SK-N-SH treated with all-trans-retinoic acid at 6 μM for 48 hours (cell line): ENCODE results near the gene NAV3.

Experiments used
- CSDC2 ChIP-seq: fragments of 250-450 bp; sonication (Bioruptor Pico); IDR thresholded peaks from 2 replicates; pipeline ENCODE4 v1.5.0; 2020; ENCODE audit warnings: mild to moderate bottlenecking, moderate library complexity
- CSRNP3 ChIP-seq: fragments of 250-450 bp; sonication (Bioruptor Pico); IDR thresholded peaks from 2 replicates; pipeline ENCODE4 v1.5.1; 2021; ENCODE audit warnings: mild to moderate bottlenecking, moderate library complexity
- OSR1 ChIP-seq: fragments of 250-450 bp; sonication (Bioruptor Pico); IDR thresholded peaks from 2 replicates; pipeline ENCODE4 v1.8.0; 2022; ENCODE audit warnings: moderate library complexity, mild to moderate bottlenecking, inconsistent platforms
- PATZ1 ChIP-seq: fragments of 250-450 bp; sonication (Bioruptor Pico); IDR thresholded peaks from 2 replicates; pipeline ENCODE4 v1.8.0; 2020; ENCODE audit warnings: mild to moderate bottlenecking, moderate library complexity, borderline replicate concordance
- PPARA ChIP-seq: fragments of 250-450 bp; sonication (Bioruptor Pico); IDR thresholded peaks from 2 replicates; pipeline ENCODE4 v1.5.0; 2020; ENCODE audit warnings: mild to moderate bottlenecking, borderline replicate concordance
- RARB ChIP-seq: fragments of 250-450 bp; sonication (Bioruptor Pico); IDR thresholded peaks from 2 replicates; pipeline ENCODE4 v1.8.0; 2021; ENCODE audit warnings: mild to moderate bottlenecking, moderate library complexity
- SNAI2 ChIP-seq: fragments of 250-450 bp; sonication (Bioruptor Pico); IDR thresholded peaks from 2 replicates; pipeline ENCODE4 v1.5.0; 2020; ENCODE audit warnings: mild to moderate bottlenecking, moderate library complexity
- TSHZ2 ChIP-seq: fragments of 250-450 bp; sonication (Bioruptor Pico); IDR thresholded peaks from 2 replicates; pipeline ENCODE4 v1.5.0; 2020; ENCODE audit warnings: mild to moderate bottlenecking, moderate library complexity
- ZC3H10 ChIP-seq: fragments of 250-450 bp; sonication (Bioruptor Pico); IDR thresholded peaks from 2 replicates; pipeline ENCODE4 v1.5.1; 2021; ENCODE audit warnings: mild to moderate bottlenecking, moderate library complexity
- ZFP3 ChIP-seq: fragments of 250-450 bp; sonication (Bioruptor Pico); IDR thresholded peaks from 2 replicates; pipeline ENCODE4 v1.5.0; 2020; ENCODE audit warnings: mild to moderate bottlenecking, moderate library complexity
- ZNF565 ChIP-seq: fragments of 450-650 bp; formaldehyde crosslinking; conservative IDR thresholded peaks from 2 replicates; pipeline ENCODE4 v1.5.0; 2020; ENCODE audit warnings: low read depth, mild to moderate bottlenecking, moderate library complexity
- ZNF8 ChIP-seq: fragments of 450-650 bp; formaldehyde crosslinking; IDR thresholded peaks from 2 replicates; pipeline ENCODE4 v1.5.0; 2020; ENCODE audit warnings: mild to moderate bottlenecking, moderate library complexity

GRCh38 chr12:77833329-77833728 is 2.6 kb downstream of the NAV3 start:
- TF ChIP-seq ZC3H10, result no peak
- TF ChIP-seq CSRNP3 (CRISPR knock-in tag), result no peak
- TF ChIP-seq TSHZ2, result no peak
- no peak for TF ChIP-seq PATZ1 (CRISPR knock-in tag)
- TF ChIP-seq PPARA (CRISPR knock-in tag), result no peak
- TF ChIP-seq OSR1 (CRISPR knock-in tag), result no peak
- TF ChIP-seq CSDC2 (CRISPR knock-in tag), result no peak
- TF ChIP-seq ZFP3 (CRISPR knock-in tag), result no peak
- no peak for TF ChIP-seq SNAI2 (CRISPR knock-in tag)
- no peak for TF ChIP-seq ZNF8 (CRISPR knock-in tag)
- no peak for TF ChIP-seq RARB
- no peak for TF ChIP-seq ZNF565 (CRISPR knock-in tag)
